IgD-negative memory B cell (primary cell): ENCODE data around the gene RELN. TPM values are rescaled to one million over a fixed set of nuclear protein-coding genes. Genes with fewer than 3 reads are reported as not detected.

Source experiments
- H3K27ac Mint-ChIP-seq, 3 donors: one replicate each; pipeline ENCODE4 v1.8.0; 2020 to 2022; ENCODE audit warnings: mild to moderate bottlenecking in 3 of 3, mixed read lengths in 3 of 3, moderate library complexity in 1 of 3
- H3K27me3 Mint-ChIP-seq: one replicate; pipeline ENCODE4 v1.8.0; 2021; ENCODE audit warnings: mixed read lengths
- H3K36me3 Mint-ChIP-seq: one replicate; pipeline ENCODE4 v1.8.0; 2020; ENCODE audit warnings: mild to moderate bottlenecking, mixed read lengths
- H3K4me1 Mint-ChIP-seq, 3 donors: one replicate each; pipeline ENCODE4 v1.8.0; 2020 to 2022; ENCODE audit warnings: mixed read lengths in 3 of 3, mild to moderate bottlenecking in 1 of 3
- H3K4me3 Mint-ChIP-seq, 4 donors: one replicate each; pipeline ENCODE4 v1.8.0; 2020 to 2022; ENCODE audit warnings: mild to moderate bottlenecking in 4 of 4, mixed read lengths in 4 of 4, moderate library complexity in 3 of 4
- H3K9me3 Mint-ChIP-seq, 3 donors: one replicate each; pipeline ENCODE4 v1.8.0; 2020 to 2021; ENCODE audit warnings: mixed read lengths in 3 of 3, mild to moderate bottlenecking in 1 of 3
- polyA plus RNA-seq: library from polyadenylated mRNA; unstranded; fragments of 300-500 nt; fragmentation: Illumina TruSeq; gene quantifications from one replicate; pipeline ENCODE4 v1.2.3, GENCODE V29; 2021

RELN gene
- polyA plus RNA-seq, 1 donor from 2014 or later, result not detected

DNA sequence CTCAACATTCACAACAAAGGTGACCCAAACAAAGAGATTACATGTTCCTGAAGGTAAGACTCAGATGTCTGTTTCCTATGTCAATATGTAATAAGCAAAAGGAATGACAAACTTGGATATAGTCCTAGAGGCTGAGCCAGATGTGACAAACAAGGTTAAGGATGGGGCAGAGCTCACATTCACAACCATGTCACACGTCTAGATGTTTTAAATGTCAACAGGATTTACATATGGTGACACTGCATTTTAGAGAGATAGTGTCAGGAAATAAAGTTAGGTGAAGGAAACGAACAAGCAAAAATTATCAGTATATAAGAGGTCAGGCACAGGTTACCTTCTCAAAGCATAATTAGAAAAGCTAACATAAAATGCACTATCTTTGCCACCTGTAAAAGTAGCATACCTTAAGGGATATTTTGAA is 8.4 kb downstream of the RELN start:
- Mint-ChIP-seq H3K36me3 (no peaks in the 10 kb centered on the region), H3K4me3 (no peak overlapping the region), H3K27ac (no peak overlapping the region), H3K4me1 (no peaks in the 10 kb centered on the region), H3K9me3 (peaks cover 0 to 4% (median 0%) of the 10 kb centered on the region in 3 donors), H3K27me3 (peaks cover 4% of the 10 kb centered on the region)

DNA sequence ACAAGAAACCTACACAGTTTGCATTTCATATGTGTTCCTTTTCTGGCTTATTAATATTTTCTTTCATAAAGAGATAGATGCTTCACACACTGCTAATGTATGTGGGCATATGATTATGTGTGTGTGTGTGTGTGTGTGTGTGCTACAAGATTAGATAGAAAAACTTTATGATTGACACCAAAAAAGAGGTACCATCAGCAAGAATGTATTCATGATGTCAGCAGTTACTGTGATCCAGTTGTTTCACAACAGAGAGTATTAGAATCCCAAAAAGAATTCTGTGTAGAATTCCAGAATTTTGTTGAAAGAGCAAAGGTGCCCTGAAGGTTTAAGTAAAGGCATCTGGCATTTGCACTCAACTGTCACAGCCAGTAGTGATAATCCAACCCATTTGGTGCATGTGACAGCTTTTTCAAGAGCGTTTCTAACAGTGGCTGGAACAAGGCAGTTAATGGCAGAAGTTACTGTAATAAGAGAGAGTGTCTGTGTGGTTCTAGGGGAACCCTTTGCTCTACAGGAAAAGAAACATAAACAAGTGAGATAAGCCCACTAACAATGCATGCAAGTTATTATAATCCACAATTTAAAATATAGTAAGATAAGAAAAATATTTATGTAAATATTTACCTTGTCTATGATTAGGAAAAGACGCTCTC is 16.6 kb downstream of the RELN start:
- Mint-ChIP-seq H3K36me3 (no peaks in the 10 kb centered on the region), H3K4me3 (no peak overlapping the region), H3K27ac (no peak overlapping the region), H3K9me3 (peaks cover 0 to 9% (median 0%) of the 10 kb centered on the region in 3 donors), H3K4me1 (no peaks in the 10 kb centered on the region), H3K27me3 (peaks cover 4% of the 10 kb centered on the region)

DNA sequence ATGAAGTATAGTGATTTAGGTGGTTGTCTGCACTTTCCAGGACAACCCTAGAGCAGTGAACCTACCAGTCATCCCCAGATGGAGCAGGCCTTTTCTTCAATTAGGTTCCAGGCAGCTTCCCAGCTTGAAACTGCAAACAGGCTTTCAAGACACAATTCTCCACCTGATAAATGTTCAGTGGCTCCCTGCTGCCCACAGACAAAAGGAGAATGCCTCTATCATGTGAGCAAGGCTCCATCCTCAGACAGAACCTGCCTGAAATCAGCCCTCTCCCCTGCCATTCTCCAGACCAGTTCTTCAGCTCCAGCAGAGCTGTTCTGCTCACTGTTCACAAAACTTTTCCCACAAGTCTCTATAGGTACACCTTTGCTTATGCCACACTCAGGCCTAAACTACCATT is 22.1 kb downstream of the RELN start:
- Mint-ChIP-seq H3K9me3 (no peaks in the 10 kb centered on the region), H3K4me3 (no peak overlapping the region), H3K27me3 (no peaks in the 10 kb centered on the region), H3K36me3 (no peaks in the 10 kb centered on the region), H3K27ac (no peak overlapping the region), H3K4me1 (no peaks in the 10 kb centered on the region)

DNA sequence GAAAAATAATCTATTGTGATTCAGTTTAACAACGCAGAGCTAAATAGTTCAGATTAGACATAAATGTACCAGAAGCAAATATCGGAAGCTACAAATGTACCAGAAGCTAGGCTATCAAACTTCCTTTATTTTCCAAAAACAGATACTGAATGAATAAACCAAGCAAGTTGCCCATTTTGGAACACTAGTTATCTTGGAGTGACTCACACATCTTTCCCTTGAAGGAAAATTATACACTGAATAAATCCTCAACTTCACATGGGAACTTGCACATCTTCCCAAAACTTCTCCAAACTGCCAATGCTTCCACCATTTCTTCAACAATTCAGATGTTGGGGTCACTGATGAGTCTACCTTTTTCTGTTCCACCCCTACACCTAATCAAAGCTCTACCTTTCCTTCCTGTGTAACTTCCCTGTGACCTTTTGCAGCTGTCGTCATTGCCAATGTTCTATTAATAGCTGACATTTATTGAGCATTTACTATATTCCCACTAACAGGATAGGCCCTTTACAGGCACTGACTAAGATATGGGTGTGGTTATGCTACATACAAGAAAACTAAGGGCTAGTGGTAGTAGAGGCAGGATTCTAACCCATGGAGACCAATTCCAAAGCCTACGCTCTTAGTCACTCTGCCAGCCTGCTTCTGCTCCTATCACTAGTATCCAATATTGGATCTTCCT is 22.7 kb downstream of the RELN start:
- no peak overlapping the region for H3K4me3 Mint-ChIP-seq

DNA sequence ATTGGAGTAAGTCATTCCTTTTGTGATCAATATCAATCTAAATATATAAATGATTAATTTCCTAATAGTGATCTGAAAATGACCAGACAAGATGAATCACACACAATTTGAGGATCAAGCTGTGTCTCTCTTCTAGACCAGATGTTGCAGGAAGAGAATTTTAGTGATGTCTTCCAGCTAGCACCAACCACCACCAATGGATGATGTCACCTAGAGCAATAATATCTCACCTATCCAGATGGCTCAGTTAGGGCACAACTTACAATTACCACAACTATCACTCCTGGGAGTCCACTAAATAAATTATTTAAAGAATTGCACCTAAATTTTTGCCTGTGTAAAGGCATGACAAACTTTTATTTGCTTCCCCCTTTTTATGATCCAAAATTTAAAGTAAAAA is 25.2 kb downstream of the RELN start:
- H3K4me3 Mint-ChIP-seq, result no peak overlapping the region
- no peak overlapping the region for H3K27ac Mint-ChIP-seq
- H3K27me3 Mint-ChIP-seq, result peaks cover 3% of the 10 kb centered on the region
- H3K4me1 Mint-ChIP-seq, result no peaks in the 10 kb centered on the region
- H3K9me3 Mint-ChIP-seq, result no peaks in the 10 kb centered on the region
- no peaks in the 10 kb centered on the region for H3K36me3 Mint-ChIP-seq

More for the DNA sequence above, 22.7 kb downstream of the RELN start:
- H3K4me1 Mint-ChIP-seq, result no peaks in the 10 kb centered on the region
- H3K9me3 Mint-ChIP-seq, result no peaks in the 10 kb centered on the region
- H3K27ac Mint-ChIP-seq, result no peak overlapping the region
- H3K27me3 Mint-ChIP-seq, result peaks cover 3% of the 10 kb centered on the region
- no peaks in the 10 kb centered on the region for H3K36me3 Mint-ChIP-seq

DNA sequence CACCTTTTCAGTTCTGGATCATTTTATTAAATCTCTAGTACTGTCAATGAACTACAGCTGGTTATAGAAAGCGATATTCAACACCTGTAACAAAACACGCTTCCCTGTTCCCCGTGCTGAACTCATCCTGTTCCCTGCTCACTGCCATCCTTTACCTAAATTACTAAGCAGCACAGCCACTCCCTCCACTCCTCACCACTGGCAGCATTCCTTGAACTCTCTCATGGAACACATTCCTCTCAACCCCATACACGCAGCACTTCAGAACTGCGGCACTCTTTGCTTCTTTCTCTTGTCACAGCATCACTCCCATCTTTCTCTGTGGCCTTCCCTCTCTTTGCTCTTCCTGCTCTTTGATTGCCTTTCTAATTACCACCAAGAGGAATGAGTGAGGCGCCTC is 27.4 kb downstream of the RELN start:
- peaks cover 3% of the 10 kb centered on the region for H3K27me3 Mint-ChIP-seq
- peak overlapping the region in 1 of 4 donors; percentile 30 for H3K4me3 Mint-ChIP-seq
- H3K4me1 Mint-ChIP-seq, result no peaks in the 10 kb centered on the region
- no peak overlapping the region for H3K27ac Mint-ChIP-seq
- H3K36me3 Mint-ChIP-seq, result no peaks in the 10 kb centered on the region
- H3K9me3 Mint-ChIP-seq, result no peaks in the 10 kb centered on the region

DNA sequence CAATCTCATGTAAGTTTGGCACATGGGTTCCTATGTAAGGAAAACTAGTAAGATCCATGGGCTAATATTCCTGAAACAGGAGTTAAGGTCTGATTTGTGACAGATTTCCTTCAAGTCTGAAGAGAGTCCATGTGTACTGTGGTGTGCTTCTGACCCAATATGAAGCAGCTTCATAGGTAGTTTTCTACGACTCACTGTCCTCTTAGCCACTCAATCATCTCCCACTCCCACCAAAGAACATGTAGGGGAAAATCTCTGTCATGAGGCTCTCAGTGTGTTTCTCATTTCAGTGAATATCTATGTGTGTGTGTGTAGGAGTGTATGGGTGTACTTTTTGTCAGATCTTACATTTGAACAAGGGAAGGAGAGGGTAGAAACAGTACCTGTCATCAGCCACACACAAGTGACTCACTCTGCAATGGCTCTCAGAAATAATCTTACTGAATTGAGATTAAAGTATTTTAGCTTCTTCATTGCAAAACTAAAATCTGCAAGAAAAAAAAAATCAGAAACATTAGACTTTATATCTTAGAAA is 31.1 kb downstream of the RELN start:
- no peaks in the 10 kb centered on the region for H3K9me3 Mint-ChIP-seq
- no peak overlapping the region for H3K4me3 Mint-ChIP-seq
- no peaks in the 10 kb centered on the region for H3K36me3 Mint-ChIP-seq
- H3K27me3 Mint-ChIP-seq, result peaks cover 3% of the 10 kb centered on the region
- no peaks in the 10 kb centered on the region for H3K4me1 Mint-ChIP-seq
- no peak overlapping the region for H3K27ac Mint-ChIP-seq

DNA sequence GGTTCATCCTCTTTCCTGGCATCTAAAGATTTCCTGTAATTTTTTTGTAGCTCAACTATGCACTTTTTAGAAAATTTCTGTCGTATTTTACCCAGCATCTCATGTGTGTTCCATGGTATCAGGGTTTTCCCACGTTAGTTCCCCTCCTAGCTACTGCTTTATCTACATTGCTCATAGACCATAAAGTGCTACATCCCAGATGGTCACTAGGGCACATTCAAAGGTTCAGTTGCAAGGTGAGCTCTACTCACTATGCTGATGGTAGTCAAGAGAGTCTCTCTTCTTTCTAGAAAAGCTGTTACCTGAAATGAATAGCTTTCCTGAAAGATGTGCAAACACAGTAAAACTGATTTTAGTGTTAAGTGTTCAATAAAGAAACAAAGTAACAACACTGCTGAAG is 33.5 kb downstream of the RELN start:
- Mint-ChIP-seq H3K36me3 (no peaks in the 10 kb centered on the region), H3K9me3 (no peaks in the 10 kb centered on the region), H3K27me3 (no peaks in the 10 kb centered on the region), H3K27ac (no peak overlapping the region), H3K4me1 (no peaks in the 10 kb centered on the region), H3K4me3 (no peak overlapping the region)

DNA sequence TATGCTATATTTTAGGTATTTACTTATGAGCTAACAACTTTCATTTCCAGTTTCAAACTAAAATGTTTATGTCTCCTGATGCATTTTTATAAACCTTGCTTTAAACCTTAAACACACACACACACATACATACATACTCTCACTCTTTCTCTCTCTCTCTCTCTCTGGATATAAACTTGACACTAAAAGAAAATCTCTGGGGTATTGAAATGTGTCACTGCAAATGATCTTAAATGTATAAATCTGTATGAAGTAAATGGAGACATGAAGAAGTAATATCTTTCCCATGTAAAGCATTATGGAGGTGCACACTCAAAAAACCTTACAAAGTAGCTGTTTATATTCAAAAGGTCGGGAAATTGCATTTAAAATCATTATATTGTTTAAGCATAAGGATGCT is 37.0 kb downstream of the RELN start:
- Mint-ChIP-seq H3K27me3 (no peaks in the 10 kb centered on the region), H3K9me3 (no peaks in the 10 kb centered on the region), H3K27ac (no peak overlapping the region), H3K36me3 (no peaks in the 10 kb centered on the region), H3K4me1 (no peaks in the 10 kb centered on the region), H3K4me3 (no peak overlapping the region)

DNA sequence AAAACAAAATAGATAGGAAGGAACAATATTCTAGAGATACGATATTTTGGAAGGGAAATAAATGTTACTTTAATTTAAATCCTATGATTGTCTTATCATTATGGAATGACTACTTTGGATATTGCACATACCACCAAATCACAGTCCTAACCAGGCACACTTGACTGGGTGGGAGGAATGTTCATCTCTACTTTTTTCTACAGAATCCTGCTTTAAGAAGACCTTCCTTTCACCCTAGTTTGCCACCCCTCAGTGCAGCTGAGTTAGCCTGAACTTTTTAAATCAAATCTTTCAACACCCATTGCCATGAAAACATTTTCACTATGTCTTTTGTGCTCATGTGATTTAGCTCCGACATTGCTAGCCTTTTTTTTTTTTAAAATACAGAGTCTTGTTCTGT is 38.1 kb downstream of the RELN start:
- H3K36me3 Mint-ChIP-seq, result no peaks in the 10 kb centered on the region
- no peaks in the 10 kb centered on the region for H3K27me3 Mint-ChIP-seq
- no peak overlapping the region for H3K27ac Mint-ChIP-seq
- H3K4me1 Mint-ChIP-seq, result no peaks in the 10 kb centered on the region
- no peaks in the 10 kb centered on the region for H3K9me3 Mint-ChIP-seq
- no peak overlapping the region for H3K4me3 Mint-ChIP-seq

DNA sequence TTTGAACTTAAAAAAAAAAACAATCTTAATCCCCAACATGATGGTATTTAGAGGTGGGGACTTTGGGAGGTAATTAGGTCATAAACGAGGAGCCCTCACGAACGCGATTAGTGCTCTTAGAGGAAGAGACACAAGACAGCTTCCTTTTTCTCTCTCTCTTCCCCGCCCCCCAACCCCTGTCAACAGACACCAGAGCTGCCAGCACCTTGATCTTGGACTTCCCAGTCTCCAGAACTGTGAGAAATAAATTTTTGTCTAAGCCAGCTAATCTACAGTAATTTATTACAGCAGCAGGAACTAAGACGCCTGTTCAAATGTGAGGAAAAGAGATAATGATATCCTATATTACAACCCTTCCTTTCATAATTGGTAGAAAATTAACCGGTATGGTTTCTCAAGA is 40.1 kb downstream of the RELN start:
- Mint-ChIP-seq H3K9me3 (no peaks in the 10 kb centered on the region), H3K4me1 (no peaks in the 10 kb centered on the region), H3K27ac (no peak overlapping the region)

DNA sequence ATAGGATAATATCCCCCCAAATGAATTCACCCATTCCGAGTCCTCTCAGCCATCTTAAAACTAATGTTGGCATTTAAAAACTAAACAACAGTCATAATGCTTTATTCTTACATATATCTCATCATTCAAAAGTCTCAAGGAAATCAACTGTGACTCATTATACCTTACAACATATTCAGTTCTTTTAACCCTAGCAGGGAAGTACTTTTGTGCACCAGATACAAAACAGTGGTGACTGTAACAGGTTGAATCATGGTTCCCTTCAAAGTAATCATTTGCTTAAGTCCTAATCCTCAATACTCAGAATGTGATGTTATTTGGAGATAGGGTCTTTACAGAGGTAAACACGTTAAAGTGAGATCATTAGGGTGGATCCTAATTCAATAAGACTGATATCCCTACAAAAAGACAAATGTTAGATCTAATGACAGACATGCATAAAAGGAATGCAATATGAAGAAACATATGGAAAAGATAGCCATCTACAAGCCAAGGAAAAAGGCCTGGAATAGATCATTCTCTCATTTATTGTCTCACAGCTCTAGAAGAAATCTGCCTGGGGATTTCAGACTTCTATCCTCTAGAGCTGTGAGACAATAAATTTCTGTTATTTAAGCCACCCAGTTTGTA is 42.3 kb downstream of the RELN start:
- Mint-ChIP-seq H3K27me3 (peaks cover 2% of the 10 kb centered on the region), H3K4me3 (no peak overlapping the region), H3K4me1 (no peaks in the 10 kb centered on the region), H3K9me3 (no peaks in the 10 kb centered on the region), H3K27ac (no peak overlapping the region), H3K36me3 (no peaks in the 10 kb centered on the region)

More for the DNA sequence above, 40.1 kb downstream of the RELN start:
- no peaks in the 10 kb centered on the region for H3K27me3 Mint-ChIP-seq
- H3K36me3 Mint-ChIP-seq, result no peaks in the 10 kb centered on the region
- H3K4me3 Mint-ChIP-seq, result peak overlapping the region in 1 of 4 donors; percentile 6

DNA sequence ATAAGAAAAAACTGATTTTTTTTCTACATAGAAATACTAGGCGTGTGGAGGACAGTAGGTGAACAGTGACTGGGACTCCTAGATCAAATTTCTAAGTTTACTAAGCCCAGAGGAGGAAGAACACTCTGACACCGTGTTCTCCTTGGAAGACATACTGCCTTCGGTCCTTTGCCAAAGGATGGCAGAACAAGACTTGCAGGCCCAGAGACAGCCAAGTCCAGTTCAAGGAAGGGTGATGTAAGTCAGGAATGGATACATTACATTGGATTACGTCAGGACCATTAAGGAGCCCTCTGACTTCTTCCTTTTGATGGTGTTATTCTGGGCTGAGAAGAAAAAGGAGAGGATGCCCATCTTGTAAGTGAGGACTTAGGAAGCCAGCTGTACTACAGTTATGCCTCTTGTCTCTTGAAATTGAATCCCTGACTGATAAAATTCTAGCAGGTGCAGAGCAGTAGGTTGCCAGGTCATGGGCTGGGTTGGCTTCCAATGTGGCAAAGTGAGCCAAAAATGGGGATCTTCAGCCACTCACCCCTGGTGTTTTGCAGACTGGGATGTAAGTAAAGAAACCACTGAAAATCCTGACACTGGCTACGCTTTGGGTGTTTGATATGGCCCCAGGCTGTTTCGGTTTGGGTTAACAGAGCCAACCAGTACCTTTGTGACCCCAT is 45.1 kb downstream of the RELN start:
- no peak overlapping the region for H3K27ac Mint-ChIP-seq
- H3K9me3 Mint-ChIP-seq, result no peaks in the 10 kb centered on the region
- H3K27me3 Mint-ChIP-seq, result peaks cover 2% of the 10 kb centered on the region
- no peak overlapping the region for H3K4me3 Mint-ChIP-seq
- no peaks in the 10 kb centered on the region for H3K36me3 Mint-ChIP-seq
- H3K4me1 Mint-ChIP-seq, result no peaks in the 10 kb centered on the region

DNA sequence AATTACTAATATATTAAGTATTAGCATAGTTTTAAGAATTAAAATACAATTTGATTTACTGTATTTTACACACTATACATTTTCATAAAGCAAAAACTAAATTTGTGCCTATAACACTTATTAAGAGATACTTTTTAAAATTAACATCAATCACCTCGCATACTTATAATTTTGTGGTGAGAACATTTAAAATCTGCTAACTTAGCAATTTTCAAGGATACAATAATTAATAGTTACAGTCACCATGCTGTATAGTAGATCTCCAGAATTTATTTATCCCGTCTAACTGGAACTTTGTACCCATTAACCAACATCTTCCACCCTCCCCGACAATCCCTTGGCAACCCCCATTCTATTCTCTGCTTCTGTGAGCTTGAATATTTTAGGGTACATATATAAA is 47.5 kb downstream of the RELN start:
- H3K27me3 Mint-ChIP-seq, result peaks cover 2% of the 10 kb centered on the region
- H3K36me3 Mint-ChIP-seq, result no peaks in the 10 kb centered on the region
- H3K9me3 Mint-ChIP-seq, result no peaks in the 10 kb centered on the region
- no peaks in the 10 kb centered on the region for H3K4me1 Mint-ChIP-seq
- no peak overlapping the region for H3K4me3 Mint-ChIP-seq
- H3K27ac Mint-ChIP-seq, result no peak overlapping the region
